NCI-H1105 (cell line): ENCODE data around the gene GUK1.

ENCODE experiments used
- DNase-seq: peaks from one replicate; lab custom pipeline; 2025; lab: John Stamatoyannopoulos, UW

The GUK1 gene

DNA sequence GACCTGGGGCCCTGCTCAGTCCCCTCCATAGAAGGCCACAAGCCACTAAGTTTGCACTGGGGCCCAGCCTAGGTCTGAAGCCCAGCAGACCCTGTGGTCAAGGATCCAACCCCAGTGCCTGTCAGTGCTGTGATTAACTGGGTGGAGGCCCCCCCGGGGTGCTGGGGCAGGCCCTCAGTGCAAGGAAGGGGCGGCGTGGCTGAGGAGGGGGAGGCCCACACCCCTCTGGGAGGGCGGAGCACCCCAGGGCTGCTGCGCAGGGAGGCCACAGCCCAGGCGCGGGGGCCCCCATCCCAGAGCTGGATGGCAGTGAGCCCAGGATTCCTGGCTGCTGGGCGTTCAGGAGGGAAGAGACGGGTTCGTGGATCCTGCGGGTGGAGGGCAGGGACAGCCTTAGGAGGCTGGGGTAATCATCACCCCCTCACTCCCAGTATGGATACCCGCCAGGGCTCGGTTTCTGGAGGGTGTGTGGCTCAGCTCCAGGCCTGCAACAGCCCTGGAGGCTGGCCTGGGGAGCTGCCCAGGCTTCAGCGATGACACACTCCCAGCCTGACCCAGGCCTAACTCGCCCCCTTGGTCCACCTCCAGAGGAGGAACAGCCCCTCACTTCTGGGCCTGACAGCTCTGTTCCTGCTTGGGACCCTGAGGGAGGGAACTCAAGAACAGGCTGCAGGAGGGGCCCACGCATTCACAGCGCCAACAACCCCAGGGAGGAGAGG lies 10.5 kb downstream of the GUK1 start:
- no peak for DNase-seq

GRCh38 chr1:228151180-228151925 lies 11.3 kb downstream of the GUK1 start:
- no peak for DNase-seq

DNA sequence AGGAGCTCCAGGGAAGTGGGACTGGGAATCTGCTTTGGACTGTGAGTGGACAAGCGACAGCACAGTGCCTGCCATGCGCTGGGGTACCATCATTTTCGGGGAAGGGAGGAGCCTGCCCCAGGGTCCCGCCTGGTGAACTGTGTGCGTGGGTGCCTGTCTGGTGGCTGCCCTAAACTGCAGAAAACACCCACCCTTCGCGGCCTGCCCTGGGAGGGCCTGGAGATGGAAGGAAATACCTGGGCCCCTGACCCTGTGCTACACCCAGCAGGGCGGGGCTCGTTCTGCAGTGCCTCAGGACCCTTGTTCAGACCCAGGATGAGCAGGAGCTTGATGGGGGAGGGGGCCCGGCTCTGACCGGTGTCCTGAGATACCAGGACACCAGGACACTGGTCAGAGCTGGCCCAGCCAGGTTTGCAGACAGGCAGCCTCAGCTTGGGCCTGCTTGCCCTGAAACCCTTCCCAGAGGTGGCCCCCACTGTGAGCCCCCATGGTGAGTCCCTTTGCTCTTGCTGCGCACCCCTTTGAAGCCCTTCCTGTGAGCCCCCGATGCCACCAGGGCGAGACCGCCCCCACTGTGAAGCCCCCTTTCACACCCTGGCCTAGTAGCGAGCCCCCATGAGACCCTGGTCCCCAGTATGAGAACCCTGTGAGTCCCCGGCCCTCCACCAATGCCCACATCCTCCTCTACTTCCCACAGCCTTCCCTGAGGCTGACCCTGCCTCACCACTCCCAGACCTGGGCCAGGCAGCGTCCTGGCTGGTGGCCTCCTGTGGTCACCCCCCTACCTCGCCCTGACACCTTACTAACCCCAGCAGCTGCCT lies 12.2 kb downstream of the GUK1 start:
- no peak for DNase-seq

GRCh38 chr1:228152918-228153258 lies 12.8 kb downstream of the GUK1 start:
- no peak for DNase-seq

- no peak for DNase-seq
These were observed 14.1 kb downstream of the GUK1 start for GRCh38 chr1:228154021-228154669.

- no peak for DNase-seq
These were observed 14.8 kb downstream of the GUK1 start for GRCh38 chr1:228154670-228155571.

DNA sequence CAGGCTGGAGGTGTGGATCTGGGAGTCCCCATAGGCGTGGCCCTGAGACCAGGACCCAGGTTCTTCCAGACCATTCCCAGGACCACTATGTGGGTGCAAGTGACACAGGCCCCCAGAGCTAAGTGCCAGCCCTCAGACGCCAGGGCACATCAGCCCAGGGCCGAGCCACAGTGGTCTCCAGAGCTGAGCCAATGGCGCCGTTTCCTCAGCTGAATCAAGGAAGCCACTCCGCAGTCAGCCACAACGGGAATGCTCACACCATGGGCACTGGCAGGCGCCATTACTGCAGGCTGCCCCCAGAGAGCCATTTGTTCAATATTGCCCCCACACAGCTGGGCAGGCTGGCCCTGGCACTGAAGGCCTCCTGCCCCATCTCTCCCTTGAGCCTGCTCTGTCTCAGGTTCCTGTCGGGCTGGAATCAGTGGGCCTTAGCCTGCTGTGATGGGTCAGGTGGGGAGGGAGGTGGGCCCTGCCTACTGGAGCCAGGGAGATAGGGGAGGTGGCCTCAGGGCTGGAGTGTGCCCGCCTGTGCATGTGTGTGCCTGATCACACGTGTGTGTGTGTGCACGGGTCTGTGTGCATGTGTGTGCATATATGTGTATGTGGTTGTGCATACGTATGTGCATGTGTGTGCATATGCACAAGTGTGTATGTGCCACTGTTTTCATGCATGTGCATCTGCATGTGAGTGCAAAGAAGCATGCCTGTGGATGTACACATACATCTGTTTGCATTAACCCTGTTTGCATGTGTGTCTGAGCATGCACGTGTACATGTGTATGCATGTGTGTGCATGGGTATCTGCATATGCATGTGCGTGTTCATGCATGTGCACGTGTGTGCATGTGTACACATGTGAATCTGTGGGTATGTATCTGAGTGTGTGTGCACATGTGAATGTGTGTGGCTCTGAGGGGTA lies 15.8 kb downstream of the GUK1 start:
- DNase-seq = no peak

DNA sequence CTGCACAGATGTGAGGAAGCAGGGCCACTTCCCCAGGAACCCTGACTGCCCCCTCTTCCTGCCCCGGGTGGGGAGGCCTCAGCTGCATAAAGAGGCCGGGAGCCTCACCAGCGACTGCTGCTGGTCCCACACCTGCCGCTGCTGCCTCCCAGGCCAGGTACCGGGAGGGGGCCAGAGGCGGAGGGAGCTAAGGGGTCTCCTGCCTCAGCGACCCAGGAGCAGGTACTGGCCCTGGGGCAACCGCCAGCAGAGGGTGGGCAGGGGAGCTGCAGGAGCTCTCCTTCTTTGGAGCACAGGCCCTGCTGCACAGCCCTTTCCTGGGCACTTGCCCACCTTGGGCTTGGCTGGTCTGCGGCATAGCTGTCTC lies 16.4 kb downstream of the GUK1 start:
- no peak for DNase-seq

DNA sequence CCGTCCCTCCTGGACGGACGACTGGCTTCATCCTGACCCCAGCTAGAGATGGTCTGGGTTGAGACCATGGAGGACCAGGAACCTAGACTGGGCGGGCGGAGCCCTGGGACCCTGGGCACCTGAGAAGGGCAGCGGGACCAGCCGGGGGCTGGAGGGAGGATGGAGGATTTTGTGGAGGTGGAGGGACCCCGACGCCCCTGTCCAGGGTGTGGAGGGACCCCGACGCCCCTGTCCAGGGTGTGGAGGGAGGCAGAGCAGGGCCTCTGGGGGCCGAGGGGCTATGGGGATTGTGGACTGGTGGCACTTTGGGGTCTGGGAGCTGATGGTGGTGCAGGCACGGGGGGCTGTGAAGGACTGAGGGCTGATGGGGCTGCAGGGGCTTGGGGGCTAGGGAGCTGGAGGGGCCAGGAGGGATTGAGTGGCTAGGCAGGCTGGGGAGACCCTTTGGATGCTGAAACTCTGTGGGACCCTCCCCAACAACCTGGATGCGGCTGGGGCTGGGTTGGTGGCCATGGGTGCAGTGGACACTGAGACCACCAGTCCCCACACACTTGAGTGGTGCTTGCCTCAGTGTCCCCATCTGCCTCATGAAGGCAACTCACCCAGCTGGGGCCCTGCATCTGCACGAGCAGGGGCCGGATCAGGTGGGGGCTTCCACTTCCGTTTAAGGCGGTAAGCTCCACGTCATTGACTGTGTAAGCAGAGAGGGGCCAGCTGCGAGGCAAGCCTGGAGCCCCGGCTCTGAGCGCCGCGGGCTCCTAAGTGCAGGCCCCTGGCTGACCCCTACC lies 17.1 kb downstream of the GUK1 start:
- no peak for DNase-seq

DNA sequence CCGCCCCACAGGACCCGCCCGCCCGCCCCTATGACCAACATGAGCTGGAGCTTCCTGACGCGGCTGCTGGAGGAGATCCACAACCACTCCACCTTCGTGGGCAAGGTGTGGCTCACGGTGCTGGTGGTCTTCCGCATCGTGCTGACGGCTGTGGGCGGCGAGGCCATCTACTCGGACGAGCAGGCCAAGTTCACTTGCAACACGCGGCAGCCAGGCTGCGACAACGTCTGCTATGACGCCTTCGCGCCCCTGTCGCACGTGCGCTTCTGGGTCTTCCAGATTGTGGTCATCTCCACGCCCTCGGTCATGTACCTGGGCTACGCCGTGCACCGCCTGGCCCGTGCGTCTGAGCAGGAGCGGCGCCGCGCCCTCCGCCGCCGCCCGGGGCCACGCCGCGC lies 17.6 kb downstream of the GUK1 start:
- no peak for DNase-seq

DNA sequence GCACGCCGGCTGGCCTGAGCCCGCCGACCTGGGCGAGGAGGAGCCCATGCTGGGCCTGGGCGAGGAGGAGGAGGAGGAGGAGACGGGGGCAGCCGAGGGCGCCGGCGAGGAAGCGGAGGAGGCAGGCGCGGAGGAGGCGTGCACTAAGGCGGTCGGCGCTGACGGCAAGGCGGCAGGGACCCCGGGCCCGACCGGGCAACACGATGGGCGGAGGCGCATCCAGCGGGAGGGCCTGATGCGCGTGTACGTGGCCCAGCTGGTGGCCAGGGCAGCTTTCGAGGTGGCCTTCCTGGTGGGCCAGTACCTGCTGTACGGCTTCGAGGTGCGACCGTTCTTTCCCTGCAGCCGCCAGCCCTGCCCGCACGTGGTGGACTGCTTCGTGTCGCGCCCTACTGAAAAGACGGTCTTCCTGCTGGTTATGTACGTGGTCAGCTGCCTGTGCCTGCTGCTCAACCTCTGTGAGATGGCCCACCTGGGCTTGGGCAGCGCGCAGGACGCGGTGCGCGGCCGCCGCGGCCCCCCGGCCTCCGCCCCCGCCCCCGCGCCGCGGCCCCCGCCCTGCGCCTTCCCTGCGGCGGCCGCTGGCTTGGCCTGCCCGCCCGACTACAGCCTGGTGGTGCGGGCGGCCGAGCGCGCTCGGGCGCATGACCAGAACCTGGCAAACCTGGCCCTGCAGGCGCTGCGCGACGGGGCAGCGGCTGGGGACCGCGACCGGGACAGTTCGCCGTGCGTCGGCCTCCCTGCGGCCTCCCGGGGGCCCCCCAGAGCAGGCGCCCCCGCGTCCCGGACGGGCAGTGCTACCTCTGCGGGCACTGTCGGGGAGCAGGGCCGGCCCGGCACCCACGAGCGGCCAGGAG lies 18.3 kb downstream of the GUK1 start:
- DNase-seq = no peak

DNA sequence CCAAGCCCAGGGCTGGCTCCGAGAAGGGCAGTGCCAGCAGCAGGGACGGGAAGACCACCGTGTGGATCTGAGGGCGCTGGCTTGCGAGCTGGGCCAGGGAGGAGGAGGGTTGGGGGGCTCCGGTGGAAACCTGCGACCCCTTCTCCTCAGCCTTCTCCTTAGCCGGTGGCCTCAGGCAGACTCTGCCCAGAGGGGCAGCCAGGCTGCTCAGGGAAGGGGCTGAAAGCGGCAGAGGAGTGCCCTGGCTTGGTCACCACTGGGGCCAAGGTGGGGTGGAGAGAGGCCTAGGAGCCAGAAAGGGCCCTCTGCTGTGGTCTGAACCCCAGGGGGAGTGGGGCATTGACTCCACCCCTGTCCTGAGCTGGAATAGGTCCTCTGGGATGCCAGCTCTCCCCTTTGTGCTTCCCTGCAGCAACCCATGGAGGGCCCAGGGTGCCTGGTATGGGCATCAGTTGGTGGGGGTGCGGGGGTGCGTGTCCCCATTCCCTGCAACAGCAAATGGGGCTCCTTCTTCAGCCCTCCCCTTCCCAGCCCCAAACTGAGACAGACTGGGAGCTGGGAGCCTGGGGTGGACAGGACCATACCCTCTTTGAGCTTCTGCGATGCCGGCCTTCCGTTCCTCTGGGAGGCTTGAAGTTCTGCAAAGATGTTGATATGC lies 19.1 kb downstream of the GUK1 start:
- DNase-seq = no peak

- no peak for DNase-seq
These were observed 20.2 kb downstream of the GUK1 start for GRCh38 chr1:228160201-228160761.

DNA sequence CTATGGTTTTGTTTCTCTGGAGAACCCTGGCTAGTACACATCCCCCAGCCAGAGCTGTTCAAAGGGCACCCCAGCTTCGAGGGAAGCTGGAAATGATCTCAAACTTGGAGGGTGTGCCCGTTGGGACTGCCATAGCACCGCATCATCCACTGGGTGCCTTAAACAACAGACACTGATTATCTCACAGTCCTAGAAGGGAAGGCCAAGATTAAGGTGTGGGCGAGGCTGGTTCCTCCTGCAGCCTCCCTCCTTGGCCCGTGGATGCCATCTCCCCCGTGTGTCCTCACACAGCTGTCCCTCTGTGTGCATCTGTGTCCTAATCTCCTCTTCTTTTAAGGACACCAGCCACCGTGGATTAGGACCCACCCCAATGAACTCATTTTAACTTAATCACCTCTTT lies 21.3 kb downstream of the GUK1 start:
- no peak for DNase-seq

DNA sequence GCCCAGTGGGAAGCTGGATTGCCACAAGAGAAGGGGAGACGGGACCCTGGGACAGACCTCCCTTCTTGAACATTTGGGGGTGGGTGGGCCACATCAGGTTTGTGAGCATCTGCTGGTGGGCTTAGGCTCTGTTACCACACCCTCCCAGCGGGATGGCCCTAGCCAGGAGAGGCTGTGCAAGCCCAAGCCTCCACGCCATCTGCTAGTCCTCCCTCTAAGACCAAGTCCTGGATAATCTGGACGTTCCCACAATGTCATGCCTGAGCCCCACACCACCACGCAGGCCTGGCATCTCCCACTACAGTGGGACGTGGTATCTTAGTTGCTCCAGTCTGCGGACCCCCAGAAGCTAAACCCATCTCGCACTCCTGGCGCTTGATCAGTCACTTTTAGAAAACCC lies 21.8 kb downstream of the GUK1 start:
- no peak for DNase-seq

DNA sequence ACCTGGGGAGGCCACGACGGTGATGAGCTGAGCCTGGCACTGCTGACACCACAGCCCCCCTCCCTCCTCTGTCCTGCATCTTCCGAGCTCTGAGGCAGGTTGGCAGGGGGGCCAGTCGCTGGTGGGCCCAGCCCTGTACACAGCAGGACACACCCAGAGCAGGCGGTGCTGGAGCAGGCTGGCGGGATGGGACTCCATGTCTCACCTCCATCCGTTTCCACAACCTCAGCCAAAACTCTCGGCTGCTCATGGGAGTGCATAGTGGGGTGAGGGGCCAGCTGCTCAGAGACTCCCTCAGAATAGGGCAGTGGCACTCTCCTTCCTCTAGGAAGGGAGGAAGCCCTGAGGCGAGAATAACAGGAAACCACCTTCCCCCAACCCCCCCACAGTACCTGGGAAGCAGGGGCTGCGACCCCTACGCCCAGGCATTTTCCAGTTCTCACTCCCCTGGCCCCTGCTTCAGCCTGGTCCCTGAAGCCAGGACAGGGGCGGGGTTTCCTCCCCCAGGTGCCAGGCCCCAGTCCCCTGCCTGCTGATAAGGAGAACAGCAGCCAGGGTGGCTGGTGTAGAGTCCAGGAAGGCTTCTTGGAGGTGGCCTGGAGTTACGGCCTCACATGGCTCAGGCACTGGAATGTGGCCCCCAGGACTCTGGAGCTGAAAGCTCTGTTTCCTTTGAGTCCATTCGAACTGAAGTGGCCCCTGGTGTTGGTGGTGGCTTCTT lies 22.4 kb downstream of the GUK1 start:
- DNase-seq = no peak
